Karpas-422 (cell line): ENCODE results near the gene PGAM5. TPM values are rescaled to one million over a fixed set of nuclear protein-coding genes. Genes with fewer than 3 reads are reported as not detected.

ENCODE experiments used
- DNase-seq: peaks from one replicate; pipeline ENCODE4 v3.0.0-alpha.2; 2015
- H2AFZ ChIP-seq: fragments of 200-600 bp; sonication (generic); 2 replicates; pipeline ENCODE4 v1.6.1; 2014; ENCODE audit warnings: antibody characterized with exemption, low read length, mixed read lengths
- H3K27ac ChIP-seq: fragments of 200-600 bp; sonication (generic); 2 replicates; pipeline ENCODE4 v1.5.1; 2014; ENCODE audit warnings: mild to moderate bottlenecking, low read length, moderate library complexity
- H3K27me3 ChIP-seq: fragments of 200-600 bp; sonication (generic); 2 replicates; pipeline ENCODE4 v1.6.1; 2014; ENCODE audit warnings: low read length, mixed read lengths
- H3K36me3 ChIP-seq: fragments of 200-600 bp; sonication (generic); 2 replicates; pipeline ENCODE4 v1.6.1; 2014; ENCODE audit warnings: low read length, mixed read lengths; ENCODE audit not compliant: insufficient read depth
- H3K4me1 ChIP-seq: fragments of 200-600 bp; sonication (generic); 2 replicates; pipeline ENCODE4 v1.6.1; 2014; ENCODE audit warnings: mild to moderate bottlenecking, low read length, mixed read lengths
- H3K4me2 ChIP-seq: fragments of 200-600 bp; sonication (generic); 2 replicates; pipeline ENCODE4 v1.6.1; 2014; ENCODE audit warnings: low read length, low read depth, mild to moderate bottlenecking; ENCODE audit not compliant: poor library complexity, severe bottlenecking
- H3K4me3 ChIP-seq: fragments of 200-600 bp; sonication (generic); 2 replicates; pipeline ENCODE4 v1.5.1; 2014; ENCODE audit warnings: mild to moderate bottlenecking, antibody characterized with exemption, low read length, mixed read lengths
- H3K79me2 ChIP-seq: fragments of 200-600 bp; sonication (generic); 2 replicates; pipeline ENCODE4 v1.6.1; 2014; ENCODE audit warnings: mild to moderate bottlenecking, low read length, mixed read lengths
- H3K9ac ChIP-seq: fragments of 200-600 bp; sonication (generic); 2 replicates; pipeline ENCODE4 v1.6.0; 2014; ENCODE audit warnings: low read length
- H3K9me2 ChIP-seq: fragments of 200-600 bp; sonication (generic), shearing (Covaris generic); replicated peaks from 2 replicates; pipeline ENCODE4 v1.6.0; 2014; ENCODE audit warnings: mild to moderate bottlenecking, low read length, moderate library complexity; ENCODE audit not compliant: insufficient read depth
- H3K9me3 ChIP-seq: fragments of 300-700, 200-600 bp; sonication (generic); 2 replicates; pipeline ENCODE4 v1.6.1; 2014; ENCODE audit warnings: low read length, mixed read lengths
- H4K20me1 ChIP-seq: fragments of 200-600 bp; sonication (generic); 2 replicates; pipeline ENCODE4 v1.6.1; 2014; ENCODE audit warnings: mild to moderate bottlenecking, antibody characterized with exemption, low read length, low read depth; ENCODE audit not compliant: insufficient read depth
- total RNA-seq: library from RNA; depleted of rRNA; stranded (reverse); fragments of >200 nt; shearing (Covaris generic); gene quantifications from 2 replicates; pipeline ENCODE4 v1.2.3, GENCODE V29; 2014; ENCODE audit warnings: low replicate concordance

PGAM5 gene
- total RNA-seq, 1 experiment from 2014 or later: 42.5 TPM

- Histone ChIP-seq H3K36me3 (peaks cover 31% of the 10 kb centered on the region), H3K79me2 (peaks cover 5% of the 10 kb centered on the region; the same call in 1 of the 2 replicates), H3K9me2 (no peaks in the 10 kb centered on the region), H3K27ac (no peak overlapping the region), H3K9ac (no peak overlapping the region), H3K27me3 (no peaks in the 10 kb centered on the region), H3K4me3 (no peak overlapping the region), H2AFZ (no peak overlapping the region), H3K4me1 (no peaks in the 10 kb centered on the region), H4K20me1 (no peaks in the 10 kb centered on the region), H3K4me2 (no peak overlapping the region), H3K9me3 (no peaks in the 10 kb centered on the region)
- no peak for DNase-seq
Measured at GRCh38 chr12:132668191-132669088, 42.2 kb upstream of the PGAM5 start.

- H3K9me2 ChIP-seq: no peaks in the 10 kb centered on the region
- no peak overlapping the region for H2AFZ ChIP-seq
- peaks cover 5% of the 10 kb centered on the region; the same call in 1 of the 2 replicates for H3K79me2 ChIP-seq
- no peak overlapping the region for H3K27ac ChIP-seq
- H3K36me3 ChIP-seq: peaks cover 31% of the 10 kb centered on the region
- DNase-seq: no peak
- H3K4me1 ChIP-seq: no peaks in the 10 kb centered on the region
- no peak overlapping the region for H3K4me3 ChIP-seq
- no peaks in the 10 kb centered on the region for H3K27me3 ChIP-seq
- H3K9ac ChIP-seq: no peak overlapping the region
- no peak overlapping the region for H3K4me2 ChIP-seq
- no peaks in the 10 kb centered on the region for H4K20me1 ChIP-seq
- no peaks in the 10 kb centered on the region for H3K9me3 ChIP-seq
Measured at GRCh38 chr12:132669166-132669879, 41.3 kb upstream of the PGAM5 start.

- Histone ChIP-seq H3K9ac (no peak overlapping the region), H4K20me1 (no peaks in the 10 kb centered on the region), H3K27ac (no peak overlapping the region), H3K9me3 (no peaks in the 10 kb centered on the region), H3K79me2 (peaks cover 2% of the 10 kb centered on the region; the same call in 1 of the 2 replicates), H3K36me3 (peaks cover 26% of the 10 kb centered on the region), H3K9me2 (no peaks in the 10 kb centered on the region), H3K27me3 (no peaks in the 10 kb centered on the region), H2AFZ (no peak overlapping the region), H3K4me1 (no peaks in the 10 kb centered on the region), H3K4me2 (no peak overlapping the region), H3K4me3 (no peak overlapping the region)
- DNase-seq: no peak
Measured at GRCh38 chr12:132672116-132672515, 38.5 kb upstream of the PGAM5 start.

GRCh38 chr12:132672678-132673077 is 38.0 kb upstream of the PGAM5 start:
- Histone ChIP-seq H3K27me3 (no peaks in the 10 kb centered on the region), H3K9ac (no peak overlapping the region), H3K9me3 (no peaks in the 10 kb centered on the region), H3K27ac (no peak overlapping the region), H2AFZ (no peak overlapping the region), H3K4me2 (no peak overlapping the region), H3K36me3 (peaks cover 29% of the 10 kb centered on the region), H3K9me2 (no peaks in the 10 kb centered on the region), H3K4me3 (no peak overlapping the region), H3K4me1 (no peaks in the 10 kb centered on the region), H4K20me1 (no peaks in the 10 kb centered on the region), H3K79me2 (peaks cover 3% of the 10 kb centered on the region; the same call in 1 of the 2 replicates)
- no peak for DNase-seq

- Histone ChIP-seq H3K79me2 (peaks cover 5% of the 10 kb centered on the region), H2AFZ (no peak overlapping the region), H4K20me1 (no peaks in the 10 kb centered on the region), H3K36me3 (peaks cover 31% of the 10 kb centered on the region), H3K9me2 (no peaks in the 10 kb centered on the region), H3K4me3 (no peak overlapping the region), H3K27ac (no peak overlapping the region), H3K9me3 (no peaks in the 10 kb centered on the region), H3K4me1 (no peaks in the 10 kb centered on the region), H3K4me2 (no peak overlapping the region), H3K9ac (no peak overlapping the region), H3K27me3 (no peaks in the 10 kb centered on the region)
- DNase-seq: no peak
Measured at GRCh38 chr12:132673288-132674179, 37.1 kb upstream of the PGAM5 start.

GRCh38 chr12:132674561-132674960 is 36.1 kb upstream of the PGAM5 start:
- 0 out of 2 replicates have a peak, but pooled peaks cover 3% of the 10 kb centered on the region for H4K20me1 ChIP-seq
- no peak overlapping the region for H3K4me2 ChIP-seq
- no peaks in the 10 kb centered on the region for H3K27me3 ChIP-seq
- H3K4me3 ChIP-seq: no peak overlapping the region
- H3K79me2 ChIP-seq: peaks cover 13% of the 10 kb centered on the region
- H3K9me3 ChIP-seq: no peaks in the 10 kb centered on the region
- no peak overlapping the region for H2AFZ ChIP-seq
- H3K36me3 ChIP-seq: peaks cover 35% of the 10 kb centered on the region
- H3K9me2 ChIP-seq: no peaks in the 10 kb centered on the region
- H3K9ac ChIP-seq: no peak overlapping the region
- DNase-seq: no peak
- no peak overlapping the region for H3K27ac ChIP-seq
- no peaks in the 10 kb centered on the region for H3K4me1 ChIP-seq

- H3K79me2 ChIP-seq: peaks cover 27% of the 10 kb centered on the region
- H3K9ac ChIP-seq: no peak overlapping the region
- peaks cover 16% of the 10 kb centered on the region for H4K20me1 ChIP-seq
- peaks cover 34% of the 10 kb centered on the region for H3K36me3 ChIP-seq
- H3K27me3 ChIP-seq: no peaks in the 10 kb centered on the region
- no peak for DNase-seq
- H3K4me3 ChIP-seq: no peak overlapping the region
- no peak overlapping the region for H3K27ac ChIP-seq
- no peak overlapping the region for H2AFZ ChIP-seq
- H3K9me2 ChIP-seq: no peaks in the 10 kb centered on the region
- H3K4me2 ChIP-seq: no peak overlapping the region
- H3K4me1 ChIP-seq: no peaks in the 10 kb centered on the region
- no peaks in the 10 kb centered on the region for H3K9me3 ChIP-seq
Measured at GRCh38 chr12:132675757-132676432, 34.7 kb upstream of the PGAM5 start.
